Measurements from ENCODE around the gene KIF12.

Gene KIF12

DNA sequence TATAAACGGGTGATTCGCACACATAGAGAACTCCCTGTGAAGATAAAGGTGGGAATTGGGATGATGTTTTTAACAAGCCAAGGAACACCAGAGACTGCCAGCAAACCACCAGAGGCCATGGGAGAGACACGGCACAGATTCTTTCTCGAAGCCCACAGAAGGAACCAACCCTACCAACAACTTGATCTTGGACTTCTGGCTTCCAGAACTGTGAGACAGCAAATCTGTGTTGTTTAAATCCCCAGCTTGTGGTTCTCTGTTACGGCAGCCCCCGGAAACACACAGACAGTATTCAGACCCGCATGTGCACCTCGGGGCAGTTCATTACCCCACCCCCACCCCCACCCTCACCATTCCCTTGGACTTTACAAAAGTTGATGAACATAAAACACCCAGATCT lies 33.8 kb downstream of the KIF12 start:
- no peak for DNase-seq (ENCODE audit: low read depth)

DNA sequence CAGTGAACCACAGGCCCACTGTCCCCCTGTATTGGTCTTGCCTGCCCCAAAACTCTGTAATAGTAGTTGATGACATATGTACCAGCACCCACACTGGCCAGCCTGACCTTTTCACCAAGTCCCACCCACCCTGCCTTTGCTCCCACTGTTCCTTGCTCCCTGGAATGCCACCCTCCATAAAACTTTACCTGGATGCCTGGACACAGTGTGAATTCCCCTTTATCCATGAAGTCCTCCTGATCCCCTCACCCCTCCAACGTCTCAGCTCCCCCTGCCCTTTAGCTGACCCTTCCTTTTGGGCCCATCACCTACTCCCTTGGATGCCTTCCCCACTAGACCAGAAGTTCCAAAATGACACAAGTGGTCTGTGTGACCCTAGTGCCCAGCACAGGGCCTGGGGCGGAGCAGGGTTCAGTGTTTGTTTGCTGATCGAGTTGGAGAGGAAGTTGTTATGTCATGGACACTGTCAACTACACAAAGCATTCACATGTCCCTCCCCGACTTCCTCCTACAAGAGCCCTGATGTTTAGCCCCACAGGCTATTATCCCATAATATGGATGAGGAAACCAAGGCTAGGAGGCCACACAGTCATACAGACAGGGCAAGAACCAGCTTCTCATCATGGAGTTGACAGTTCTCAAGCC lies 37.1 kb downstream of the KIF12 start:
- DNase-seq (ENCODE audit: low read depth) = no peak

- no peak for DNase-seq (ENCODE audit: low read depth)
Observed at GRCh38 chr9:114061292-114061691, 37.8 kb downstream of the KIF12 start.

DNA sequence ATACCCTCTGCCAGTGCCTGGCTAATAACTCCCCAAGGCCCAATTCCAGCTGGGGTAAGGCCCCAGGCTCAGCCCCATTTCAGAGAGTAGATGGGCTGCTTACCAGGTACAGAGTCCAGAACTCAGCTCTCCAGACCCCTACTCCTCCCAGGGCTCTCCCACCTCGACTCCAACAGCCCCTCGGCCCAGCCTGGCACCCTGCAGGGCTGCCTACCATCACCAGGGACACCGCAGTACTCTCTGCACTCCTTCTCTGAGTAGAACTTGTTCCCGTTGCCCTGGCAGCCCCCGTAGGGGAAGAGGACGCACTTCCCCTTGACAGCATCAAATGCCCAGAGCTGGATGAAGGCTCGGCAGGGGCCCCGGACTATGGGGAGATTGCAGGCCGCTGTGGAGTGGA lies 38.4 kb downstream of the KIF12 start:
- no peak for DNase-seq (ENCODE audit: low read depth)

GRCh38 chr9:114060070-114060469 lies 39.0 kb downstream of the KIF12 start:
- no peak for DNase-seq (ENCODE audit: low read depth)

DNA sequence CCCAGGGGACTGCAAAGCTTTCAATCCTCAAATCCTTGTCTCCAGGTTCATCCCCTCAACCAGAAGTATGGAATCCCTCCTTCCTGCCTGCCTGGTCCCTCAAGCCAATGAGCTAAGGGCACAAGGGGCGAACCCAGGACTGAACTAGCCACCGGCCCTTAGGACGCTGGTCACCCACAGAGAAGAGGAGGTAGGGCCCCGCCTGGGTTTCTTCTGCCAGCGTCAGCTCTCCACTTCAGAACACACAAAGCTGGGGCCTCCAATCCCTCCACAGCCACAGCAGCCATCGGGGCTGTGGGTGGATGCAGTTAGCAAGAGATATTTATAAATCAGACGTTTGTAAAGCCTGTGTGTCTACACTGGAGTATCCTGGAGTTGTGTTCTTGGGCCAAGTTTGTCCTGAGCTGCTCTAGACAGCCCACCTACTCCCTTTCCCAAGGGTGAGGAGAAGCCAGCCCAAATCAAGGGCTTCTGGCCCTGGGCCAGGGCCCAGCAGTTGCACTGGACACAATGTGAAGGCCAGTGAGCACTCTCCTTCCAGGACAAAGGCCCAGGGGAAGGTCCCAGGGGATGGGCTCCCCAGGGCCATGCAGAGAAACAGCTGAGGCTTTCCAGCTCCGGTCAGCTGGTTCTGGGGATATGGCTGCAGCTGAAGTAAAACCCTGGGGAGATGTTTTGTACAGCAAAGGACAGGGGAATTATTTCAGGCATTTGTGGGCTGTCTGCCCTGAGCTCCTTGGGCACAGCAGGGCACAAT lies 39.9 kb downstream of the KIF12 start:
- DNase-seq (ENCODE audit: low read depth) = no peak

DNA sequence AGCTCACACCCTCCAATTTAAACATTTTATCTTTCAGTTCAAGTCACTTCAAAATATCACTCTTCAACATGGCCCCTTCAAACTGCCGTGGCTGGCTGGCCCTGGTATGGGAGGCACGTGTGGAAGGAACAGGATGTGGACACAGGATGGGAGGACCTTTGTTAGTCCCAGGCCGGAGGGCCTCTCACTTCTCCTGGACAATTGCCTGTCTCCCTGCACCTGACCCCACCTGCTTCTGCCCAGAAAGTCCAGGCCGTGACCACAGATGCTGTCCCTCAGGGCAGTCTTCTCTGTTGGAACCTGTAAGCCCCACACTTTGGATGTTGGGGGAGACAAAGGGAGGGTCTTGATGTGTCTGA lies 40.4 kb downstream of the KIF12 start:
- no peak for DNase-seq (ENCODE audit: low read depth)

DNA sequence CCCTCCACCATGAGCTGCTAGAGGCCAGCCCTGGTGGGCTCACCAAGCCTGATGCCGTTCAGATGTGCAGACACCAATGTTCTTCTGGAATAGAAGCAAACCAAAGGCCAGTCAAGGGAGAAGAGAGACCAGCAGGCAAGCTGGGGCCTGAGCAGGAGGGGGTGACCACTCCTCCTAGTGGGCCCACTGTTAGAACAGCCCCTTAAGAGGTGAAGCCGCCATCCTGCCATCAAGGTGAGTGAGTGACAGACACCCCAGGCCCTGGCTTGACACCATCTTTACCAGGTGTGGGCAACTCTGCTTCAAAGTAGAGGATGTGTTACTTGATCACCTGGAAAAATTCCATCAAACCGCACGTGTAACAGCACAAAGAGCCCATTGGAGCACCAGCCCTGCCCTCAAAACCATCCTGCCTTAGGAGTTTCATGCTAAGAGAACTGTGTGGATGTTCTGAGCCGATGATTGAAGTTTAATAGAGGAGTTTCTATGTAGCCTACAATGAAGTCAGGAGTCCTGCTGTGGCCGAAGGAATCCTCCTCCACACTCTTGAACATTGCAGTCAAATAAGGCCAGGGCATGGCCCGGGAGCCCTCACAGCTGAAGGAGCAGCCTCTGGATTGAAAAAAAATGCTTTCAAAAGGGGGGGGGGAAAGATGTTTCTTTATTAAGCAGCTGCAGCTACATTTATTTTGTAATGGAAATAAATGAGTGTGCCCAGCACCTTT lies 41.8 kb downstream of the KIF12 start:
- DNase-seq (ENCODE audit: low read depth) = no peak

DNA sequence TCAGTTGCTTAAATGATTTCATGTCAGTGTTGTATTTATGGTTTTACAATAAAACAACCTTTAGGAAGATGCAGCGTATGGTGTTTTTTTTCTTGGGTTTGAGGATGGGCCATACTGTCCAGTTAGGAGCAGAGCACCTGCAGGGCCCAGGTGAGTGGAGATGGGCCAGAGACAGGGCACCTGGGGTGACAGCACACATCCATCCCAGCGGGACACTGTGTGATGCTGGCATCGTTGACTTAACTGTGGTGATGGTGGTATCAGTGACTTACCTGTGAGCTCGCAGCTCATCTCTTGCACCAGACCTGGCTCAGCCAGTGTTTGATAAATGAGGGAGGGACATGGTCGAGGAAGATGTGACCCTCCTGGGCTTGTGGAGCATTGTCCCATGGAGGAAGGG lies 42.6 kb downstream of the KIF12 start:
- no peak for DNase-seq (ENCODE audit: low read depth)

DNA sequence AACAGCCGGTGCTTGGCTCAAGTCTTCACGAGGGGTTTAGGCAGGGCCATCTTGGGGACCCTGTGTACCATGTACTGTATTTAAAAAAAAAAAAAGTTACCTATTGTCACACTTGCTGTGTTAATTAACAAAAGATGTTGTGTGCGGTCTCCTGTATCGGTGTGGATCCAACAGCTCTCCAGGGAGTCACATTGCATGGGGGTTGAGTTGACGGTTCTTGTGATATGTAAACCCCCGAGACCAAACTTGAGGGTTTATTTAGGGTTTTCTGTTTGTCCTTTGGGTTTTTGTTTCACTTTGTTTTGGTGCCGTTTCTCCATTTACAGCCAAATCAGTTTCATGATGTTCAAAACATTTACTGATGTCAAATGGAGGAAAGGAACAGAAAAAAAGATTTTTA lies 43.2 kb downstream of the KIF12 start:
- DNase-seq (ENCODE audit: low read depth) = no peak

DNA sequence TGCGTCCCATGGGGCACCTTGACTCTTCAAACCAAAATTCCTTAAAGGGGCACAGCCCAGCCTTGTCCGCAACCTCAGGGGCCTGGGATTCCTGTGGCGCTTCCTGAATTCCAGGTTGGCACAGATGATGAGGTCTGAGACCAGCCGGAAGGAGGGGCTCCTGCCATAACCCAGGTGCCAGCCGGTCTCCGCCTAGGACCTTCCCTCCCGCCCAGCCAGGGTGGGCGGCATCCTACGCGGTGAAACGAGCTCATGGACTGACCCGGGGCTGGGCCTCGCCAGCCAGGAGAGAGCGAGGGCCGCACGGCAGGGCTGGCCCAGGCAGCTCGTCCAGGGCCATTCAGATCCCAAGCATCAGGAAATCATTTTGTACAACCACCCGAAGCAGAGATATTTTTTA lies 44.0 kb downstream of the KIF12 start:
- no peak for DNase-seq (ENCODE audit: low read depth)

DNA sequence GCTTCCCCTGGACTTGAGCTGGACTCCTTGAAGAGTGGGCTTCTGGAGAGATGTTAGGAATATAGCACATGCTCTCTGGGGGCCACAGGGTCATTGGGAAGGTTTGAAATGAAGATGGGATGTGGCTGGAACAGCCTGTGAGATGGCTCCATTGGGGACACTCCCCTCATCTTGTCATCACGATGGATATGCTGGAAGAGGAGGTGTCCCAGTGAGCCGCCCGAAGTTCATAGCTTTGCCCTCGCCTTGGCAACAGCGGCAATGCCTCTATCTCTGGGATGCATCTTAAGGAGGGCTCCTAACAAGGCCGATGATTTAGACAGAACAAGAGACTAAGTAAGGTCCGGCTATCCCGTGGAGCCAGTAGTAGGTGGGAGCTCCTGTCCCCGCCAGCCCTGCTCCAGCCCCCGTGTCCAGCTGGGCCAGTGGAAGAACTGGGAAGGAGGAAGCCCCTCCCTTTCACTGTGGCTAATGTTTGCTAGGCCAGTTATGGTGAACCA lies 44.9 kb downstream of the KIF12 start:
- no peak for DNase-seq (ENCODE audit: low read depth)

- DNase-seq (ENCODE audit: low read depth) = no peak
Observed at GRCh38 chr9:114053246-114054005, 45.7 kb downstream of the KIF12 start.

DNA sequence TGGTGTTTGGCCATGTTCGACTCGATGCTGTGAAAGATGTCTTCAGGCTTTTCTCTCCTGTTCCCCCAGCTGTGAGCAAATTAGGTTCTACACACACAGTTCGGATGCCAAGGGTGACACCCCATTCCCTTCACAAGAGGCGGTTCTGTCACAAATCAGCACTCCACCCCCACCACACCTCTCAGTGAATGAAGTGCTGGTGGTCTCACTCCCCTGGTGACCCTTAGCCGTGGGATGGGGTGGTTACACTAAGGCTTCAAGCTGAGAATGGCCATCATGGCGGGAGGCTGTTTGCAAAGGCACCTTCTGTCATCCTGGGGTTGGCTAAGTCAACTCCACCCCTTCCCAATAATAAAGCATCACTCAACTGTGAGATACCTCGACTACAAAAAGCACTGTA lies 47.4 kb downstream of the KIF12 start:
- DNase-seq (ENCODE audit: low read depth) = no peak

DNA sequence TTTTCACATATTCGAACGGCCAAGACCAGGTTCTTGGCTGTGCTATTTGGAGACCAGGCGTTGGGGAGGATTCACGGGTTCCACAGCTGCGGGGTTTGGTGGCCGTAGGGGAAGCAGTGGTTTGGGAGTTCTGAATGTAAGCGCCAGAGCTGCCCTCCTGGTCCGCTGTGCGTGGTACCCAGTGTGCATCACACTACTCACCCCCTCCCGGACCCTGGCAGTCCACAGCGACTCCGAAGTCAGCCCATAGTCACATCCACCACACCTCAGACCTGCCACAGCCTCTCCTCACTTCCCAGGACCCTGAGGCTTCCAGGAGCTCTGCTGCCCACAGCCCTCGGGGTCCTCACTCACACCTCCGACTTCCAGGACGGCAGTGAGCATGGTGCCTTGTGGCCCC lies 47.8 kb downstream of the KIF12 start:
- DNase-seq (ENCODE audit: low read depth) = no peak

GRCh38 chr9:114050646-114051045 lies 48.4 kb downstream of the KIF12 start:
- DNase-seq (ENCODE audit: low read depth) = no peak

DNA sequence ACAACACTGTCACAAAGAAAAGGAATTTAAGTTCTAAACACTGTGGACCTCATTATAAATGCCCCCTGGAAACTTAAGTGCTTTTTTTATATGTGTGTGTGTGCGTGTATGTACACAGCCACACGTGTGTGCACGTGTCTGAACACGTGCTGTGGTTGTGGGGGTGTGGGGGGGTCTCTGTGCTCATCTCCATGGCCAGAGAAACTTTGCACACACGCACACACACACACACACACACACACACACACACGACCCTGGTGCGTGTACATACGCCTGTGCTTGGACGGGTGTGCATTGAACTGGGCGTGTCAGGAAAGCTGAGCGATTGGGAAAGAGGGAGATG lies 48.9 kb downstream of the KIF12 start:
- no peak for DNase-seq (ENCODE audit: low read depth)

GRCh38 chr9:114049441-114050225 lies 49.5 kb downstream of the KIF12 start:
- no peak for DNase-seq (ENCODE audit: low read depth)

- DNase-seq (ENCODE audit: low read depth) = no peak
Observed at GRCh38 chr9:114048533-114049415, 50.3 kb downstream of the KIF12 start.

DNA sequence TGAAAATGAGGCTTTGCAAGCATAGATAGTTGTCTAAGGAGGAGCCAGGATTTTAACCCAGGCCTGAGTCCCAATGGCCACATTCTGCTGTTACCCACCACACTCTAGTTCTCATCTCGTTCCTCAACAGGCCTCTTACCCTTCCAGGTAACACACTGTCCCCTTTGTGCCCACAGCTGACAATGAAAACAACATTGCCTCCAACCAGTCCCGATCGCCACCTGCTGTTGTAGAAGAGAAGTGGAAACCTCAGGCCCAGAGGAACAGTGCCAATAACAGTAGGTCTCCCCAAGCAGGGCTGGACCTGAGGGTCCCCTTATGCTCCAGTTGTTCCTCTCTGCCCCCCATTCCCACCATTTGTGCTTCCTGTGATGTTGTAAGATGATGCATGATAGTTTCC lies 51.4 kb downstream of the KIF12 start:
- no peak for DNase-seq (ENCODE audit: low read depth)

GRCh38 chr9:114046875-114047274 lies 52.2 kb downstream of the KIF12 start:
- DNase-seq (ENCODE audit: low read depth) = no peak

All from stimulated activated CD8-positive, alpha-beta memory T cell treated with anti-CD3 and anti-CD28 coated beads, Interleukin-4, amount 100 ng/mL, for 24 hours (primary cell).